Activated T-cell treated with anti-CD3 and anti-CD28 coated beads for 24 hours (primary cell): Measurements from ENCODE around the gene SLC16A12.
"Not testable (repeated sequence)": the region's sequence is repeated elsewhere in the genome, so short reads cannot be mapped to it uniquely, and the experiment has no call there.

Experiments used
- DNase-seq: peaks from one replicate; pipeline ENCODE4 v3.0.0-alpha.2; 2020; ENCODE audit warnings: low read depth

The SLC16A12 gene

GRCh38 chr10:89416465-89416864 lies 118.9 kb downstream of the SLC16A12 start:
- no peak for DNase-seq

GRCh38 chr10:89414879-89415821 lies 120.2 kb downstream of the SLC16A12 start:
- no peak for DNase-seq

GRCh38 chr10:89414146-89414878 lies 121.1 kb downstream of the SLC16A12 start, which contains the start of gene IFIT5:
Gene IFIT5 (plus strand): TSS chr10:89414568. CDS start chr10:89414799, 231 bp downstream.
- DNase-seq, result peak; percentile 38

- DNase-seq, result no peak
Measured at GRCh38 chr10:89413398-89413912, 121.9 kb downstream of the SLC16A12 start.

- DNase-seq, result not testable (repeated sequence)
Measured at GRCh38 chr10:89412276-89412675, 123.1 kb downstream of the SLC16A12 start.

GRCh38 chr10:89411135-89411534 lies 124.3 kb downstream of the SLC16A12 start:
- DNase-seq, result not testable (repeated sequence)

GRCh38 chr10:89410551-89410950 lies 124.8 kb downstream of the SLC16A12 start:
- not testable (repeated sequence) for DNase-seq

GRCh38 chr10:89409282-89409681 lies 126.1 kb downstream of the SLC16A12 start:
- DNase-seq, result not testable (repeated sequence)

- DNase-seq, result not testable (repeated sequence)
Measured at GRCh38 chr10:89407792-89408191, 127.6 kb downstream of the SLC16A12 start.

GRCh38 chr10:89406178-89406577 lies 129.2 kb downstream of the SLC16A12 start:
- DNase-seq, result not testable (repeated sequence)

- no peak for DNase-seq
Measured at GRCh38 chr10:89404104-89405047, 131.0 kb downstream of the SLC16A12 start.

- no peak for DNase-seq
Measured at GRCh38 chr10:89403043-89403442, 132.4 kb downstream of the SLC16A12 start.

- DNase-seq, result no peak
Measured at GRCh38 chr10:89399956-89400355, 135.4 kb downstream of the SLC16A12 start.

GRCh38 chr10:89398003-89398749 lies 137.2 kb downstream of the SLC16A12 start:
- no peak for DNase-seq

GRCh38 chr10:89395141-89395540 lies 140.3 kb downstream of the SLC16A12 start:
- DNase-seq, result no peak

- no peak for DNase-seq
Measured at GRCh38 chr10:89393898-89394297, 141.5 kb downstream of the SLC16A12 start.

GRCh38 chr10:89392974-89393373 lies 142.4 kb downstream of the SLC16A12 start:
- DNase-seq, result no peak

GRCh38 chr10:89391907-89392756 lies 143.3 kb downstream of the SLC16A12 start, which contains the start of gene IFIT1:
Gene IFIT1 (plus strand): TSS chr10:89392623. CDS start chr10:89392713, 90 bp downstream.
- peak; percentile 16 for DNase-seq

- not testable (repeated sequence) for DNase-seq
Measured at GRCh38 chr10:89391226-89391576, 144.2 kb downstream of the SLC16A12 start.
